ENCODE measurements around the gene STK10.

The STK10 gene

GRCh38 chr5:172141949-172142319 is 46.1 kb downstream of the STK10 start:
- no peak for DNase-seq

GRCh38 chr5:172140866-172141265 is 47.2 kb downstream of the STK10 start:
- no peak for DNase-seq

GRCh38 chr5:172140120-172140519 is 47.9 kb downstream of the STK10 start:
- no peak for DNase-seq

GRCh38 chr5:172137046-172137445 is 51.0 kb downstream of the STK10 start:
- DNase-seq = no peak

- DNase-seq = peak; percentile 94
These were observed 54.5 kb downstream of the STK10 start for GRCh38 chr5:172133359-172134029.

GRCh38 chr5:172131690-172132089 is 56.3 kb downstream of the STK10 start:
- no peak for DNase-seq

- no peak for DNase-seq
These were observed 58.6 kb downstream of the STK10 start for GRCh38 chr5:172129256-172129910.

- DNase-seq = no peak
These were observed 60.4 kb downstream of the STK10 start for GRCh38 chr5:172127581-172127980.

GRCh38 chr5:172123269-172123692 is 64.7 kb downstream of the STK10 start:
- DNase-seq = peak; percentile 48

GRCh38 chr5:172119921-172120688 is 67.9 kb downstream of the STK10 start:
- no peak for DNase-seq

- DNase-seq = no peak
These were observed 69.1 kb downstream of the STK10 start for GRCh38 chr5:172118891-172119290.

GRCh38 chr5:172117977-172118701 is 69.9 kb downstream of the STK10 start:
- no peak for DNase-seq

GRCh38 chr5:172115541-172115982 is 72.5 kb downstream of the STK10 start:
- peak; percentile 56 for DNase-seq

- DNase-seq = no peak
These were observed 73.1 kb downstream of the STK10 start for GRCh38 chr5:172114875-172115422.

GRCh38 chr5:172113036-172113435 is 75.0 kb downstream of the STK10 start:
- no peak for DNase-seq

- peak; percentile 76 for DNase-seq
These were observed 76.2 kb downstream of the STK10 start for GRCh38 chr5:172111852-172112225.

GRCh38 chr5:172110921-172111851 is 76.8 kb downstream of the STK10 start:
- peak; percentile 90 for DNase-seq

GRCh38 chr5:172110260-172110815 is 77.7 kb downstream of the STK10 start:
- no peak for DNase-seq

- no peak for DNase-seq
These were observed 78.3 kb downstream of the STK10 start for GRCh38 chr5:172109749-172110148.

- DNase-seq = peak; percentile 97
These were observed 80.5 kb downstream of the STK10 start for GRCh38 chr5:172107571-172107970.
